D721Med (cell line): Measurements from ENCODE around the gene SPRR5.

ENCODE experiments used
- DNase-seq: peaks from one replicate; pipeline ENCODE4 v3.0.0; 2011; ENCODE audit warnings: low spot score; ENCODE audit not compliant: insufficient read length
- FAIRE-seq: peaks from 2 replicates; lab custom pipeline; 2011; peaks lifted over from hg19 to GRCh38; lab: Jason Lieb, UNC
- TF ChIP-seq, protein P1 (sequence below): IDR thresholded peaks from 2 replicates; pipeline ENCODE4 v1.5.1; 2012; ENCODE audit warnings: mild to moderate bottlenecking, control low read depth; ENCODE audit not compliant: insufficient read depth; ENCODE audit errors: missing control alignments

Gene SPRR5

DNA sequence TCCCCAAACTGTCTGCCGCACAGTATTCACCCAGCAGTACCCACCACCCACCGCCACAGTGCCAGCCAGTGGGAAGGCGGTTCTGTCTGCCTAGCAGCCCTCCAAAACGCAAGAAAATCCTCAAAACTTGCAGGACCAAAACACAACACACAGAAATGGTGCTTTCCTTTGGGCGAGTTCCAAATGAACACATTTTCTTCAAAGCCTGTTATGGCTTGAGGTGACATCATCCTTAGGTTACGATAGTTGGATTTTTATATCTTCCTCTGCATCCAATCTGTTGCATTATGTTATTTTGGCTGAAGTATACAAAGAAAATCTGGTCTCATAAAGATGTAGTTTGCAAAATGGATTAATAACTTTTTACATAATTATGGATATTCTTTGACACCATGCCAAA lies 46.2 kb downstream of the SPRR5 start:
- TF ChIP-seq, protein P1, sequence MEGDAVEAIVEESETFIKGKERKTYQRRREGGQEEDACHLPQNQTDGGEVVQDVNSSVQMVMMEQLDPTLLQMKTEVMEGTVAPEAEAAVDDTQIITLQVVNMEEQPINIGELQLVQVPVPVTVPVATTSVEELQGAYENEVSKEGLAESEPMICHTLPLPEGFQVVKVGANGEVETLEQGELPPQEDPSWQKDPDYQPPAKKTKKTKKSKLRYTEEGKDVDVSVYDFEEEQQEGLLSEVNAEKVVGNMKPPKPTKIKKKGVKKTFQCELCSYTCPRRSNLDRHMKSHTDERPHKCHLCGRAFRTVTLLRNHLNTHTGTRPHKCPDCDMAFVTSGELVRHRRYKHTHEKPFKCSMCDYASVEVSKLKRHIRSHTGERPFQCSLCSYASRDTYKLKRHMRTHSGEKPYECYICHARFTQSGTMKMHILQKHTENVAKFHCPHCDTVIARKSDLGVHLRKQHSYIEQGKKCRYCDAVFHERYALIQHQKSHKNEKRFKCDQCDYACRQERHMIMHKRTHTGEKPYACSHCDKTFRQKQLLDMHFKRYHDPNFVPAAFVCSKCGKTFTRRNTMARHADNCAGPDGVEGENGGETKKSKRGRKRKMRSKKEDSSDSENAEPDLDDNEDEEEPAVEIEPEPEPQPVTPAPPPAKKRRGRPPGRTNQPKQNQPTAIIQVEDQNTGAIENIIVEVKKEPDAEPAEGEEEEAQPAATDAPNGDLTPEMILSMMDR, result no peak
- FAIRE-seq, result no peak

DNA sequence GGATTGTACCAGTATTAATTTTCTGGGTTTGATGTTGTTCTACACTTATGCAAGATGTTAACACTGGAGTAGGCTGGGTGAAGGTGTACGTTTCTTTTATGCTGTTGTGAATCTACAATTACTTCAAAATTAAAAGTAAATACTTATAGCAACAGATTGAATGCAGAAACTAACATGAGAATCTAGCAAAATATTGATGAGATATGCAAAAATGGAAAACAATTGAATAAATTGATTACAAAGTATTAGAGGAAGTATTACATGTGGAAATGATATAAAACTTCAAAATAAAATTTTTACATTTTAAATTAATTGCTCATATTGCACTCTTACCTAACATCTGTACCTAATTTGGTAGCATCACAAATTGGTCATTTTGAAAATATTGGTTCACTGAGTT lies 48.8 kb downstream of the SPRR5 start:
- TF ChIP-seq, protein P1, result no peak
- no peak for DNase-seq
- FAIRE-seq, result no peak

More for the DNA sequence above, 46.2 kb downstream of the SPRR5 start:
- no peak for DNase-seq

GRCh38 chr1:152996633-152997400 lies 49.8 kb downstream of the SPRR5 start:
- FAIRE-seq, result no peak
- DNase-seq, result no peak
- TF ChIP-seq, protein P1, result no peak

- FAIRE-seq (no peak), DNase-seq (no peak)
- TF ChIP-seq, protein P1, result no peak
Observed at GRCh38 chr1:152997901-152998300, 50.9 kb downstream of the SPRR5 start.

DNA sequence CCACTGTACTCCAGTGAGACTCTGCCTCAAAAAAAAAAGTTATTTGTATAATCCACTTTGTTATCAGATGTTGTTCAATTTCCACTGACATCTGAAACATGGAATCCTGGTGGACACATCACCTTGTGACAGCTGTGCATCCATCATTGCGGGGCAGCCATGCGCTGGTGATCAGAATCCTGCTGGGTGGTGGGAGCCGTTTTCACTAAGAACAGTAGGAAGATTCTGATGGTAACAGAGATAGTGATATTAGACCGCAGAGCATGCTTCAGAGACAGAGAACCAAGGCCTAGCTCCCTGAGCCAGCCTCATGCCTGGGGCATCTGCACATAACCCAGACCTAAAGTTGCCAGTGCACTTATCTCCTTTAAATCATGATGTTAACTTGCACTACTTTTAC lies 51.5 kb downstream of the SPRR5 start:
- FAIRE-seq, result no peak
- TF ChIP-seq, protein P1, result no peak
- DNase-seq, result no peak
